GM19372 (cell line): ENCODE data around the gene EPS8.

ENCODE experiments used
- ATAC-seq: cut with Tn5 transposase; IDR thresholded peaks from one replicate; pipeline ENCODE4 v1.9.1; 2021; ENCODE audit warnings: mild to moderate bottlenecking, low read depth, moderate library complexity; ENCODE audit not compliant: unreplicated experiment

Gene EPS8

DNA sequence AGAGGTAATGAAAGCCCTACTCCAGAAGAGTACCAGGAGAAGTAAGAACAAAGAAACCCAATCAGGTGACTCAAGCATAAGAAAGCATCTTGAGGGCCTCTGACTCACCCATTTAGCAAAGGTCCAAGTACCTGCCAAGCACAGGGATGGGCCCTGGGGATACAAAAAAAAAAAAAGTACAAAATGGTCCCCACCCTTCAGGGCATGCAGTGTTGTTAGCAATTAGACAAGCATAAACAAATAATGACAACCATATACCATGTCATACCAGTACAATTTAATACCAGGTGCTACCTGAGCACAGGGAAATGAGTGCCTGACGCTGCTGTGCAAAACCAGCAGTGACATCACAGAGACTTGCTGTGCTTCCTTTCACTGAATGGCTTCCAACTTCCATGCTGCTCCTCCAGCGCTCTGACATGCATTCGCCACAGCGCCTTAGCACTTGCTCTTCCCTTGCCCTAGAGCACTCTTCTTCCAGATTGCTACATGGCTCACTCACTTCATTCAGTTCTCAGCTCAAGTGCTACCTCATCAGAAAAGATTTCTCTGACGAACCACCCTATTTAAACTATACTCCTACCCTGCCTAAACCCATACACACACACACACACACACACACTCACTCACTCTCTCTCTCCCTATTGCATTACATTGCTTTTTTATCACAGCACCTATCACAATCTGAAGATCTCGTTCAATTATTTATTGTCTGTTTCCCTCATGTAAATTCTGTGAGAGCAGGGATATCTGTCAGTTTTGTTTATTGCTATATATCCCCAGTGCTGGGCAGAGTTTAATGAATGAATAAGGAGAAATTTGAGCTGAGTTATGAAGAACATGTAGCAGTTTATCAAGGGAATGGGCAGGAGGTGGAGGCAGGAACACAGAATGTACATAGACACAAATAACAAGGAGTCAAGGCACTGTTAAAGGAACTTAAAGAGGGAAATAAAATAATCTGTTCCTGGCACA lies 12.9 kb upstream of the EPS8 start:
- ATAC-seq: no peak

DNA sequence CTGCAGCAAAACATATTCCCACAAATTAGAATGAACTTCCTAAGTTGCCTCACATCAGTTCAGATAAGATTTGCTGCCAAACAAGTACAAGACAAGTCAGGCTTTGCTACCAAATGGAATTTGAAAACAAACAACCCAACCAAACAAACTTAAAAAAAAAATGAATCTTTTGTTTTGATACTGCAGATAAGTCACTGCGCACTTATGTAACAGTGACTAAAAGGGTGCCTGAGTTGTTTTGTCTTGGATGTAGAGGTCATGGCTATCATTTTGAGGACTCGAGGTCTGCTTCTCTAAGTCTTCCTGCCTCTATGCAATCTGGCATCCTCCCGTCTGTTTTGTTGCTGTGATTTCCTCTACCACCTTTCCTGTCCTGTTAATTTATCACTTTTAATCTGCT lies 11.1 kb upstream of the EPS8 start:
- no peak for ATAC-seq

DNA sequence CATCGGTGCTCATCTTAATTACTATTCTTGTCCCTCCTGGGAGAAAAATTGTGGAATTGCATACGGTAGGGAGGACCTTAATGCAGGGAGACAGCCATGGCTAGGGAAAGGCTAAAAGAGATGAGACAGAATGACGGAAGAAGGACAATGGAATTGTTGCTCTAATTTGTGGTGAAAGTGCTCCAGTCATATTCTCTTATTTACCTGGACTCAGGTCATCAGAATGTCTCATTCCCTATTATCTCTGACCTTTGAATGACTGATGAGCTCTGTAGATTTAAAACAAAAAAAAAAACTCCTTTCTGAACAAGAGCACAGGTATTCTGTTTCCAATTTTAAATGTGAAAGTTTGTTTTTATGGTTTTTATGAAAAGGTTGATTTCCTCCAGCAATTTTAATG lies 8.6 kb upstream of the EPS8 start:
- ATAC-seq: no peak

DNA sequence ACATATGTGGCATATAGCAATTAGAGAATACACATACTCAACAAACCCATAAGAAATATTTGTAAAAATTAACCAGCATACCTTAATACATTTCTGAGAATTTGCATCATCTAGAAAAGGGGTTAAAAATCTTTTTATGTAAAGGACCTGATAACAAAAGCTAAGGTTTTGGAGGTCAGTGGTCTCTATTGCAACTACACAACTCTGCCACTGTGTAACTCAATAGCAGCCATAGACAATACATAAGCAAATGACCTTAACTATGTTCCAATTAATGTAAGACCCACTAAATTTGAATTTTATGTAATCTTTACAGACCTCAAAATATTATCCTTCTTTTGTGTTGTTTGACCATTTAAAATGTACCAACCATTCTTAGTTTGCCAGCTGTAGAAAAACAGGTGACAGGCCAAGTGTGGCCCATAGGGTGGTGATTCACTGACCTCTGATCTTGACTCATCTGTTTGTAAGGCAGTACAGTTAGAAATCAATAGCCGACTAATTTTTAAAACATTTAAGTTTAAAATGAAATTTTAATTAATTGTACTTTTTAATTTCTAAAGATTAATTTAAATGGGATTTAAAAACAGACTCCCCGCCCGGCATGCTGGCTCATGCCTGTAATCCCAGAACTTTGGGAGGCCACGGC lies 7.4 kb upstream of the EPS8 start:
- ATAC-seq: no peak

DNA sequence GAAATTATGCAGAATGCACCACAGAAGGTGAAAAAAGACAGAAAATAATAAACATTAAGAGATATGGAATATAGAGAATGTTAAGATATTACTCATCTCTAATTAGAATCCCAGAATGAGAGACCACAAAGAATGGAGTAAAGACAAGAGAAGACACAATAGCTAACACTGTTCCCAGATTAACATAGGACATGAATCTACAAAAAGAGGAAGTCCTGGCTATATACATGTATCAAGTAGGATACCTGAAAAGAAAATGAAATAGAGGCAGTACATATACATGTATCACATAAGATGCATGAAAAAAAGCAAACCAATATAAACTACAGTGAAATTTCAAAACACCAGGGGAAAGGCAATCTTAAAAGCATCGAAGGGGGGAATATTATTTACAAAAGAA lies 5.6 kb upstream of the EPS8 start:
- ATAC-seq: no peak

DNA sequence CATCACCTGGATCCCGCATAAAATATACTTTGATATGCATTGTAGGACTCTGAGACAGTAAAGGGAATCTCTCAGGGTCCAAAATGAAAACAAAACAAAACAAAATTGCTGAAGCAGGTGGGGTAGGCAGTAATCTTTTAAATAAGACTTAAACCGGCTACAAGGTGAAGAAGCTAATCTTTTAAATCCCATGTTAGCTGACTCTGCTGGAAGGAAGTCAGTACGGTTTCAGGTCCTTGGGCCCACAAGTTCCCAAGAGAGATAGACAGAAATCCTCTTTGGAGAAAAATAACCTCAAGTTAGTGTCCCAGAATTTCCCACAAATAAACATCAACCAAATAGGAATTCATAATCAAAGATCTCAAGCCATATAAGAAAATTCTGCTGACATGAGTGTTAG lies 5.0 kb upstream of the EPS8 start:
- ATAC-seq: no peak

DNA sequence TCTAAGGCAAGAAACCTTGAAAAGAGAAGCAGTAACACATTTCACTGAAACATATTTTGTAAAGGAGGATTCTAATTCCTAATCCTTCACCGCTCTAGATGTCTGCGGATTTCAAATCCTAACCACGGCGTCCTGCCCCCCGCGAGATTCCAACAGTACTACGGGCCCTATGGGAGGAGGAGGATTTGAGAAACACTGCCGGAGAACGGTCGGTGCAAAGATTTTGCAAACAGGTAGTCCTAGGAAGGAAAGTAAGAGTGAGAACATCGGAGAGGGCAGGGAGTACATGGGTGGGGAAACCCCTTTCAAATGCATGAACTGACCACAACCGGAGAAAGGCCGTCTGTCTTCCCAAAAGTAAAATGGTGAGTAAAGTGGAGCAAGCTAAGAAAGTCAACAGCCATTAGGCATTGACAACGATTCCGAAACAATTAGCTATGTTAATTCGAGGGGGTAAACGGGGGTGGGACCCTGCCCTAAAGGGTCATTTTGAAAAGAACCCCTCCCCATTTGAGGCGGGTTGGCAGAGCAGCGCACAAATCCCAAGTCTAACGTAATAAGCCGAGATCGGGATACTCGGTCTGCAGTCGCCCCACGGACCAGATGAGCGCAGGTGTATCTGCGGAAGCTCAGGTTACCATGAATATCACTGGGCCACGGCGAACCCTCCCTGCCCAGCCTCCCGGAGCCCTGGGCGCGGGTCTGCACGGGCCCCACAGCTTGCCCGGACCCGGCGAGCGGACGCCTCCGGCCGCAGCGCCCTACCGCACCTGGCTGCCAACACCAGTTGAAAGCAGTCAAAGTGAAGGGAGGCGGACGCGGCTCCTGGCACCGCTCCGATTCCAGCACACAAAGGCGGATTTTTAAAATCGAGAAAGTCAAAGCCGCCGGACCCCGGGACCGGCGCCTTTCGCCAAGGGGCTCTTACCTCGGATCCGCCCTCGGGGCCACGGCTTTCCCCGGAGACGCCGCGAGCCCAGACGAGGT lies 662 bp downstream of the EPS8 start:
- peak; percentile 32 for ATAC-seq

DNA sequence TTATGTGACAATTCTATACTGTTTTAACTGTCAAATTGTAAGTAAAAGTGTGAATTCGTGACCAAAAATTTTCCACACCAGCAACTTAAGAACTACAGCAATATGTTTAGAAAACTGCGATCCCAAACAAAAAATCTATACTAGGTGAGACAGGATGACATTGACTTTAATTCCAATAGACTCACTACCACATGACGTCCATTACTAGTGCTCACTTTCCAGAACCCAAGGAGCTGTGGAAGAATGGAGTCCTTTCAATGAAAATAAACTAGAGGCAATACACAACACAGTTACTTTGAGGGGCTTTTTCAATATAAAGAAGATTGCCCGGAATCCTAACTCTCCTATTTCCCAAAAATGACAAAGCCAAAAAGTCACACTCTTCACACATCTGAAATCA lies 1.4 kb downstream of the EPS8 start:
- ATAC-seq: no peak

DNA sequence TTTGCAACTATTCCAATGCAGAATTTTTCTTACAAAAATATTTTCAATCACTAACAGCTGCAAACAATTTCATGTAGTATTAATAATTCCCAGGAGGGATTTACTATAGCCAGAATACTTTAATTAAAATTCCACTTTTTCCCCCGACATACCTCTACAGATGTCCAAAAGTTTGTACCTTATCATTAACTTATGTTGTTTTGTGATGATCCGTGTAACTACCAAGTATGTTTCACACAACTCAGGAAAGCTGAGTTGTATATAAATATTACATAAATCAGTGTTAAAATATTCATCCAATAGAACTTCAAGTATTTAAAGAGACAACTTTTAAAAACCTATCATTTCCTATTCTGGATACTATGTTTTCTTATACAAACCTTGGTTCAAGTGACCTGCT lies 2.4 kb downstream of the EPS8 start:
- ATAC-seq: no peak

DNA sequence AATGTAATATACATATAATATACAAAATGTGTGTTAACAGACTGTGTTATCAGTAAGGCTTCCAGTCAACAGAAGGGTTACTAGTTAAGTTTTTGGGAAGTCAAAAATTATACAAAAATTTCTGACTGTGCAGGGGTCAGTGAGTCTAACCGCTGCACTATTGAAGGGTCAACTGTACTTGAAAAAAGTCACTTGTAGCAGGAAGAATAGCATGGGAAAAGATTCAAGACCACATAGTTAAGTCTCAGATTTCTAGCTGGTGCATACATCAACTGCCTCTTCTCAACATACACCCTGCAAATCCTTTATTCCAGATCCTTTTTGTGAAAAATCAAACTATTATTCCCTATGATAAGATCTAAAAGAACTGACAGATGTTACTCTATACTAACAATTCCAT lies 5.9 kb downstream of the EPS8 start:
- no peak for ATAC-seq

DNA sequence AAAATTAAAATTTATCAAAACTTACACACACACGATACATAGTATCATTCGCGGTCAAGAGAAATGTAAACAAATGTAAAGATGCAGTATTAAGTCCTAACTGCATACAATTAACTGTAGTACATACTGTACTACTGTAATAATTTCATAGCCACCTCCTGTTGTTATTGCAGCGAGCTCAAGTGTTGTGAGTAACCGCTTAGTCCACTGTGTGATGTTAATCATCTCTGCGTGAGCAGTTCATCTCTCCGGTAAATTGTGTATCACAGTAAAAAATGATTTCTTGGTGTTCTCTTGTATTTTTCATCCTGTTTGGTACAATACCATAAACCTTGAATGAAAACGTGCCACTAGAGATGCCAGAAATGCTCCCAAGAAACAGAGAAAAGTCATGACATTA lies 6.5 kb downstream of the EPS8 start:
- ATAC-seq: no peak

DNA sequence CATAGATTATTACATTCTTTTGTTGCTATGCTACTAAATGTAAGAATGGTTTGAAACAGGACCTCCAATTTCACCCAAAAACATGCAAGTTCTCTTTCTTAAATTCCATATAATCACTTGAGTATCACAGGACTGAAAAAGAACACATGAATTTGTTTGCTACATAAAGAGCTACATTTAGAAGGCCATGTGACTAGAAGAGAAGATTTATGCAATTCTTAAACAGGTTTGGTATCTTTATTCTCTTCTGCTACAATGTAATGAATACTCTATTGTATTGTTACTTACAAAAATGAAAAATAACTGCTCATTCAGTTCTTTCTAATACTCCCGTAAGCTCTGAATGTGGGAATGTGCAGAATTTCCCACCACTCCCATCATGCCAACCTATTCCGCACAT lies 9.3 kb downstream of the EPS8 start:
- no peak for ATAC-seq

DNA sequence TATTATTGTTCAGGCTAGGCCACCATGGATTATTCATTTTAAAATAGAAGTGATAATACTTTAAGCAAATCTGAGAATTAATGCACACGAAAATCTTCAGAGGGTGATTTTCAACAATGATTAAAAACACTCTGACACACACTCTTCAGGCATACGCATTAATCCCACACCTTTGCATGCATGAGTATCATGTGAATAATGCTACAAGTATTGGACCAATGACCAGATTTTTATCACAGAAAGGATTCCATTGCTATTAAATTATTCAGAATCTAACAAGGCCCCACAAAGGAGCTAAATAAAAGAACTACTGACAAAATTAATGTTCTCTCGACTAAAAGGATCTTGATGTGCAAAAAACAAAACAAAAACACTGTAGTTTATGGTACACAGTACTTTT lies 11.1 kb downstream of the EPS8 start:
- no peak for ATAC-seq

DNA sequence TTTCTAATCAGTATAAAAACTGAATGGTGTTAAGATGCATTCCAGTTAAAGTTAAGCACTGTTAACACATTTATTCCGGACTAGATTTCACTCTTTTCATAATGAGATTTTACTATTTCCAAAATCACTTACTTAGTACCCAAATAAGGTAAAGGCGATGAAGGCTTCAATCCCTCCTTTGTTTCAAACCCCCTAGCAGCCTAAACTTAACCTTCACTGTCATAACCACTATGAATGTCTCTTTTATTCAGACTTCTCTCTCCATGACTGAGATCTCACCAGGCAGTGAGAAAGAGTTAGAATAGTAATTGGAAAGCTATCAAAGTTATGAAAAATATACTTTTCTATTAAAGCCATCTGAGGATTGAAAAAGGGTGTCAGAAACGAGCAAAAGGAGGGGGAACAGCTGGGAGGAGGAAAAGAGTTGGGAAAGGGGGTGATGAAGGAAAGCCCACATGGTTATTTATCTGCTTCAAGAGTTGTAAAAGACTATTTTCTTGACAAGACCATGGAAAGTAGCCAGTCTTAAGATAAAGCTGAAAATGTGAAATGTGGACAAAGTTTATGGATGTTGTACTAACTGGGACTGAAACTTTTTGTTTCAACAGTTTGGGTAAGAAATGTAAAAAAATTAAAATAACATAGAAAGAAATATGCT lies 11.7 kb downstream of the EPS8 start:
- ATAC-seq: no peak

DNA sequence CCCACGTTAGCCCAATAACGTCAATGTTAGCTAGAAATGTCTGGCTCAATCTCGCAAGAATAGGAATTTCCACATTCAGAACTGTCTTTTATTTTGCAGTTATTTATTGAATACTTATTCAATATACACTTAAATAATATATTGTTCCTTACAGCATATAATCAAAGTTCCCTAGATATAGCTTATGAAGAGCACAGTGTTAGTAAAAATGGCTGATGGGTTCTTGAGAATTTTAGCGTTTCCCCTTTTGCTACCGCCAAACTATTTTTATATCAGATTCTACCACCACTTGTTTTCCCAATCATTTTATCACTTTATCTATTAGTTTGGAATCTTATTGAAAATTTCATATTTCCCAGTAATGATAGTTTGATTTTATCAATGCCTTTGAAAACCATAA lies 12.7 kb downstream of the EPS8 start:
- no peak for ATAC-seq

DNA sequence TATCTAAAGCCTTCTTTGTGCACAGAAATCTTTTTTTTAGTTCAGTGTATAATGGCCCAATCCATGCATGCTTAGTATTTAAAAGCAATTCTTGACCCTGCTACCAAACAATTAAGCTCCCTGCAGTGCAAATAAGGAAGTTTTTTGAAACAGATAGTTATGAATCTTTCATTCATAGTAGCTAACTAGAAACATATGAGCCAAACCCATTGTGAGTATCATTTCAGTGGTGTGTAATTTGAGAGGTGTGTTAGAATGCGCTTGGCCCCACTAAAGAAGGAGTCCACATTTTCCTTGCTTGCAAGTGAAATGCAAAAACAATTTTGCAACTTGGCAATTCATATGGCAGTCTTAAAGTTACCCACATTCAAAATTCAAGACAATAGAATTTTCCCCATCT lies 14.4 kb downstream of the EPS8 start:
- no peak for ATAC-seq

DNA sequence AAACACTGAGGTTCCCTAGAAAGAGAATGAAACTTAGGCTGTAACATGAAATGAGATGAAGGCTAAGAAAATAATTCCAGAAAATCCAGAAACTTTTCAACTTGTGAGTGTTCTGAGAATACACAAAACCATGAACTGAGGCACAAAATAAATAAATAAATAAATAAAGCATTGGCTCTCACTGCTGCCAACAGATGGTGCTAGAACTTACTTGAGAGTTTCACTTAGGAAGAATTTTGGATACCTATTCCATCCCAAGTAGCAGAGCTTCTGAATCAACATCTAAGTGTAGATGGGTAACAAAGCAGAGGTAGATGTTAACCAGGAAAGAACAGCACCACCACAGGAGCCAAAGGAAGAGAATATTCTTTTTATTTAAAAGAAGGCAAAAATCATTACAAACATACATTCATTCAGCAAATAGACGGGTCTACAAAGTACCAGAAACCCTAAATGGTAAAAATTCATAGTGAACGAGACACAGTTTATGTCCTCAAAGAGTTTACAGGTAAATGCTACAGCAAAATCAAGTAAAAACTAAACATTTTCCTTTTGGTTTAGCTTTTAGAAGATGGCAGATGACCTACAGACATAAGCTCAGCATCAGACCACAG lies 16.7 kb downstream of the EPS8 start:
- no peak for ATAC-seq

DNA sequence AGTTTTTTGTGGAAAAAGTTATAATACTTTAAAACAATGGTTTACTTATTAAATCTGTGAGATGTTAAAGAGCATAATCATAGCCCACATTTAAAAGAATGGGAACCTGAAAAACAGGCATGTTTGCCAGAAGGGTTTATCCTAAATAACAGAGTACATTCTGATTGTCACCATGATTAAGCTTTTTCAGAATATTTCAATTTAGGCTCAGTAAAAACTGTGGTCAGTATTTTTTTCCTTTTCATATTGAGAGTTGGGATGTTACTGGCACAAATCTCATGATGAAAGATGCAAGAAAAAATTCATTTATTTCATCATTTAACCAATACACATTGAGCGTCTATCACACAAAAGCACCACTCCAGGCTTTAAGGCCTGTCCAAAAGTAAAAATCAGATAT lies 18.6 kb downstream of the EPS8 start:
- no peak for ATAC-seq

DNA sequence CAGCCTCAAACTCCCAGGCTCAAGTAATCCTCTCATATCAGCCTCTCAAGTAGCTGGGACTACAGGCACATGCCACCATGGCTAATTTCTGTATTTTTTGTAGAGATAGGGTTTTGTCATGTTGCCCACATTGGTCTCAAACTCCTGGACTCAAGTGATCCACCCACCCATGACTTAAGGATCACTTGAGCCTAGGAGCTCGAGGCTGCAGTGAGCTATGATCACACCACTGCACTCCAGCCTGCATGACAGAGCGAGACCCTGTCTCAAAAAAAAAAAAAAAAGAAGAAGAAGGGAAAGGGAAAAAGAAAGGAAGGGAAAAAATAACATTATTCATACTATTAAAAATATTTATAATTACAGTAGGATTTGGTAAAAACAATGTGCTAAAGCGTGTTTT lies 19.2 kb downstream of the EPS8 start:
- no peak for ATAC-seq

DNA sequence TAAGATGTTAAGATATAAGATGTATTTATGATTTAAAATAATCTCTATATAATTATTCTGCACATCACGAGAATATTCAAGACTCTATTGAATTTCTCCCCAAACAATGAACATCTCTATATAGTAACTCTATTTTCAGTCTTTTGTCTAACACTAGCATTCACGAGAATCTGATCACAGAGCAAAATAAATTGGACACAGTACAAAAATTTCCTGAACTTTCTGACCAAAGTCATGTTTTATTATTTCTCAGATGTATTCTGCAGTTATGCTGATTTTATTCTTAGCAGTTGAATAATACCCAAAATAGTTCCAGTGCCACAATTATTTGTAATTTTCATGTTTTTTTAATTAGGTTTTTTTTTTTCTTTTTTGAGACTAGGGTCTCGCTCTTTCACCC lies 19.6 kb downstream of the EPS8 start:
- no peak for ATAC-seq
